ENCODE measurements around the gene MRPS6. TPM values are rescaled to one million over a fixed set of nuclear protein-coding genes. Genes with fewer than 3 reads are reported as not detected.

MRPS6 gene
- total and polyA plus RNA-seq, 4 donors = 12.1 to 83.0 (median 17.0) TPM

DNA sequence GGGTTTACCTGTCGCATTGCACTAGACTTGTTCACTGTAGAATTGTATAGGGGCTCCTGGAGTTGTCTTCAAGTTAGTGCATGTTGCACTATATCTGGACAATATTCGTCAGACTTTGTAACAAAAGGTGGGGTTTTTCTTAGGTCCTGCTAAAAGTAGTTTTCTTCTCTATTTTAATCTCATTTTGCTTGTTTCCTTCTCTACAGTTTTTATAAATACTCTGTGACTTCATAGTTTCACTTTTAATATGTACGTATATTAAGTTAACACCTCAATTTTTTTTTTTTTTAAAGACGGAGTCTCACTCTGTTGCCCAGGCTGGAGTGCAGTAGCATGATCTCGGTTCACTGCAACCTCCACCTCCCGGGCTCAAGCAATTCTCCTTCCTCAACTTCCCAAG lies 26.5 kb upstream of the MRPS6 start:
- H3K27me3 ChIP-seq (ENCODE audit: control insufficient read depth in 4 of 4, insufficient read depth in 4 of 4, low read length in 3 of 4) = no peaks in the 10 kb centered on the region
- no peaks in the 10 kb centered on the region for H3K9me3 ChIP-seq (ENCODE audit: control insufficient read depth in 4 of 4, low read length in 3 of 4)
- TF ChIP-seq GABPA (IDR thresholded peaks at IDR 0.05 in 1 of 2, conservative IDR thresholded peaks at IDR 0.05 in 1 of 2) (no peak), FOXA2 (IDR thresholded peaks at IDR 0.05) (no peak), YY1 (IDR thresholded peaks at IDR 0.05) (no peak), HNF4G (IDR thresholded peaks at IDR 0.05) (no peak), SP1 (IDR thresholded peaks at IDR 0.05) (no peak), MAX (IDR thresholded peaks at IDR 0.05) (no peak), RXRA (IDR thresholded peaks at IDR 0.05) (no peak), TAF1 (conservative IDR thresholded peaks at IDR 0.05) (no peak), NR2F2 (IDR thresholded peaks at IDR 0.05) (no peak), REST (IDR thresholded peaks at IDR 0.05) (no peak), HNF4A (conservative IDR thresholded peaks at IDR 0.05) (no peak), EGR1 (IDR thresholded peaks at IDR 0.05; ENCODE audit: low read depth in 2 of 2) (no peak), JUND (IDR thresholded peaks at IDR 0.05) (no peak), ATF3 (IDR thresholded peaks at IDR 0.05) (no peak), RAD21 (IDR thresholded peaks at IDR 0.05) (no peak), FOXA1 (IDR thresholded peaks at IDR 0.05) (no peak)
- TF ChIP-seq, protein P1, sequence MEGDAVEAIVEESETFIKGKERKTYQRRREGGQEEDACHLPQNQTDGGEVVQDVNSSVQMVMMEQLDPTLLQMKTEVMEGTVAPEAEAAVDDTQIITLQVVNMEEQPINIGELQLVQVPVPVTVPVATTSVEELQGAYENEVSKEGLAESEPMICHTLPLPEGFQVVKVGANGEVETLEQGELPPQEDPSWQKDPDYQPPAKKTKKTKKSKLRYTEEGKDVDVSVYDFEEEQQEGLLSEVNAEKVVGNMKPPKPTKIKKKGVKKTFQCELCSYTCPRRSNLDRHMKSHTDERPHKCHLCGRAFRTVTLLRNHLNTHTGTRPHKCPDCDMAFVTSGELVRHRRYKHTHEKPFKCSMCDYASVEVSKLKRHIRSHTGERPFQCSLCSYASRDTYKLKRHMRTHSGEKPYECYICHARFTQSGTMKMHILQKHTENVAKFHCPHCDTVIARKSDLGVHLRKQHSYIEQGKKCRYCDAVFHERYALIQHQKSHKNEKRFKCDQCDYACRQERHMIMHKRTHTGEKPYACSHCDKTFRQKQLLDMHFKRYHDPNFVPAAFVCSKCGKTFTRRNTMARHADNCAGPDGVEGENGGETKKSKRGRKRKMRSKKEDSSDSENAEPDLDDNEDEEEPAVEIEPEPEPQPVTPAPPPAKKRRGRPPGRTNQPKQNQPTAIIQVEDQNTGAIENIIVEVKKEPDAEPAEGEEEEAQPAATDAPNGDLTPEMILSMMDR (IDR thresholded peaks at IDR 0.05; ENCODE audit: low read depth, low read length, missing input control) = no peak
- 81% methylated on average over 6 of the region's 6 CpGs for WGBS
- H3K9ac ChIP-seq (ENCODE audit: low read depth in 1 of 2, low read length in 2 of 2) = no peak overlapping the region
- no peaks in the 10 kb centered on the region for H3K36me3 ChIP-seq (ENCODE audit: control insufficient read depth in 4 of 4, insufficient read depth in 3 of 4, low read depth in 1 of 4, low read length in 3 of 4)
- no peak for DNase-seq (ENCODE audit: low spot score)
- H3K27ac ChIP-seq (ENCODE audit: low read depth in 1 of 2, low read length in 2 of 2) = no peak overlapping the region
- no peak overlapping the region for H3K4me3 ChIP-seq (ENCODE audit: low read depth in 1 of 3, low read length in 3 of 3)
- H3K4me1 ChIP-seq (ENCODE audit: control insufficient read depth in 4 of 4, insufficient read depth in 4 of 4, low read length in 3 of 4) = no peaks in the 10 kb centered on the region

GRCh38 chr21:34047835-34048234 lies 25.5 kb upstream of the MRPS6 start:
- Histone ChIP-seq H3K9ac (ENCODE audit: low read depth in 1 of 2, low read length in 2 of 2) (no peak overlapping the region), H3K4me3 (ENCODE audit: low read depth in 1 of 3, low read length in 3 of 3) (no peak overlapping the region), H3K27ac (ENCODE audit: low read depth in 1 of 2, low read length in 2 of 2) (no peak overlapping the region), H3K27me3 (ENCODE audit: control insufficient read depth in 4 of 4, insufficient read depth in 4 of 4, low read length in 3 of 4) (no peaks in the 10 kb centered on the region), H3K36me3 (ENCODE audit: control insufficient read depth in 4 of 4, insufficient read depth in 3 of 4, low read depth in 1 of 4, low read length in 3 of 4) (no peaks in the 10 kb centered on the region), H3K9me3 (ENCODE audit: control insufficient read depth in 4 of 4, low read length in 3 of 4) (no peaks in the 10 kb centered on the region), H3K4me1 (ENCODE audit: control insufficient read depth in 4 of 4, insufficient read depth in 4 of 4, low read length in 3 of 4) (no peaks in the 10 kb centered on the region)
- no peak for DNase-seq (ENCODE audit: low spot score)
- TF ChIP-seq MAX (IDR thresholded peaks at IDR 0.05) (no peak), ATF3 (IDR thresholded peaks at IDR 0.05) (no peak), RAD21 (IDR thresholded peaks at IDR 0.05) (no peak)

Measured in liver (tissue), 9 donors.